ENCODE results near the gene MSH5.

Gene MSH5

DNA sequence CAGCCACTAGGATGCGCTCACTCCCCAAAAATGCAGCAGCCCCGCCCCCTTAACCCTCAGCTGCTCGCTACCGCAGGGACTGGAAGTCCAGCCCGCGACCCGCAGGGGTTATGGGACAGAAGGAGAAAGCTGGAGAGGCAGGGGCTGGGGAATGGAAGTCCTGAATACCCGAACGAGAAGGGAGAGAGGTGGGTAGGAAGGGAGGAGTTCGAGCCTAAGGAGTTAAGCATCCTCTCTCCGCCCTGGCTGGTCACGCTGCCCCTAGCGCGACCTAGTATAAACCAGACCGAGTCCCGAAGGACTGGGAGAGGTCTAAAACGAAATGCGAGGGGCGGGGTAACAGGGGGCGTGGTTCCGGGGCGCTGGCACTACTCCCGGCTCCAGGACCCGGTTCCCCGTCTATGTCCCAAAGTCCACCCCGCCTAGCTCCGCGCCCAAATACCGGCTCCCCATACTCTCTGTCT is 10.3 kb upstream of the MSH5 start:
- peak; percentile 55 to 67 for DNase-seq (ENCODE audit: low read depth in 1 of 2, low spot score in 1 of 2)

DNA sequence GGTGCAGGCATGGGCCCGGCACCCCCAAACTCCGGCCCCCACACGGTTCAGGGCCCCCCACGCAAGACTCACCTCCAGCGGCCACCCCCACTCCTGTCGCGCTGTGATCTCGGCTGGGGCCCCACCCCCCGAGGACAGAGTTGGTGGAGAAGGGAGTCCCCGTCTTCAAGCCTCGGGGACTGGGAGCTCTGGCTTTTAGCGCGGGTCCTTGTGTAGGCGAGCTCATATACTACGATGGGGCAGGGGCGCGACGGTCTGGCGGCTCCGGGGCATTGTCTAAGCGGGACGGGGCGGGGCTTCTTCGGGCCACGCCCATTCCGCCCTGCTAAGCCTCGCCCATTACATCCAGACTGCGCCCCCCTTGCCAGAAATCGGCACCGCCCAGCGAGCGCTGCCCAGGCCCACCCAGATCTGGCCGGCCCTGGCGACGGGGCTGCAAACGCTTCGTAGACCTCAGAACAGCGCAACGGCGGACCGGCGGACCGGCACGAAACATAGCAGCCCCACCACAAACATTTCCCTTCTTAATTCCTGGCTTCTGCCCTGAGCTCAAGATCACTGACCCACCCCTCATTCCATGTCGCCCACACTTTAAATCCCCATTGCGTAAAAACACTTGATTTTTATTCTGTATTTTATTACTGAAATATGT is 9.7 kb upstream of the MSH5 start:
- DNase-seq (ENCODE audit: low read depth in 1 of 2, low spot score in 1 of 2) = peak; percentile 32 to 42

DNA sequence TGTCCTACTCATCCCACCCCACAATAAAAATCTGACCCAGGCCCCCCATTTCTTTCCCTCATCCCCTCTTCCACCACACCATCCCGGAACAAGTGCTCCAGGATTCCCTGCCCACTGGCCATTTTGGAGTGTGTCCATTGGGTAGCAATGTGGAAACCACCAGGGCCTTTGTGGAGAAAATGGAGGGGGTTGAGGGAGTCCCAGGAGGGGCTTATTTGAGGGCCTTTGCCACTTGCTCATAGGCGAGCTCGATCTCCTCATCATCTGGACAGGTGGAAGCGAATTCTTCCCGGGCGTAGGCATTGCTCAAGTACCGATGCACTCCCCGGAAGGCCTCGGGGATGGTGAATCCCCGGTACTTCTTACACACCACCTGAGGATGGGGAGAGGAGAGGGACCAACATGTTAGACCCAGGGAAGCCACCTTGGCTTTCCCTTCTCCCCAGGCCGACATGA is 9.1 kb upstream of the MSH5 start:
- no peak for DNase-seq (ENCODE audit: low read depth in 1 of 2, low spot score in 1 of 2)

DNA sequence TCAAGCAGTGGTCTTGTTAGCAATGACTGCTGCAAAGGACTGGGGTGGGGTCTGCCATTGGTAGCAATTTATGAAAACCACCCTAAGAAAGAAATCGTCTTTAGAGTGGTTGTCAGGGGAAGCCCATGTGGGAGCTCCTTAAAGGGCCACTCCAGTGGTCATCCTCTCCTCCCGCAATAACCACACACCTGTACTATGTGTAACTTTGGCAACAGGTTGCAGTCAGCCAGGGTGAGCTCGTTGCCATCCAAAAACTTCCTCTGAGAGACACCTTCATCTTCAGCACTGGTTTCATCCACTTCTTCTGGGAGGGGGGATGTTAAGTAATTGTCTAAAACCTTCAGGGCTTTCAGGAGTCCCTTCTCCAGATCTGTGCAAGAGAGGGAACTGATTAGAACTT is 7.8 kb upstream of the MSH5 start:
- no peak for DNase-seq (ENCODE audit: low read depth in 1 of 2, low spot score in 1 of 2)

DNA sequence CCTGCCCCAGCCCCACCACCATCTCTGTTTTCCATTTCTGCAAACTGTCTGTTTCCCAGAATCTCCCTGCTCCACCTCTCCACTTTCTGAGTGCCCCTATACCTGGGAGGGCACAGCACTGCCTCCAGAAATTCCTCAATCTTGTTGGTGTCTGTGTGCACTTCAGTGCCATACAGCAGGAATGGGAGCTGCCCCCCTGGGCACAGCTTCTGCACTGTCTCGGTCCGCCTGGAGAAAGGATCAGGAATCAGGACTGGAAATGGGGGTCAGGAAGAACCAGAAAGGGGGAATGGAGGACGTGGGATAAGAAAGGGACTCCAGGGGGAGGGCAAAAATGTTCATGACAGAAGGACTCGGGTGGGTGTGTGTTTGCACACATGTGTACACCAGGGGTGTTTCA is 6.1 kb upstream of the MSH5 start:
- DNase-seq (ENCODE audit: low read depth in 1 of 2, low spot score in 1 of 2) = no peak

DNA sequence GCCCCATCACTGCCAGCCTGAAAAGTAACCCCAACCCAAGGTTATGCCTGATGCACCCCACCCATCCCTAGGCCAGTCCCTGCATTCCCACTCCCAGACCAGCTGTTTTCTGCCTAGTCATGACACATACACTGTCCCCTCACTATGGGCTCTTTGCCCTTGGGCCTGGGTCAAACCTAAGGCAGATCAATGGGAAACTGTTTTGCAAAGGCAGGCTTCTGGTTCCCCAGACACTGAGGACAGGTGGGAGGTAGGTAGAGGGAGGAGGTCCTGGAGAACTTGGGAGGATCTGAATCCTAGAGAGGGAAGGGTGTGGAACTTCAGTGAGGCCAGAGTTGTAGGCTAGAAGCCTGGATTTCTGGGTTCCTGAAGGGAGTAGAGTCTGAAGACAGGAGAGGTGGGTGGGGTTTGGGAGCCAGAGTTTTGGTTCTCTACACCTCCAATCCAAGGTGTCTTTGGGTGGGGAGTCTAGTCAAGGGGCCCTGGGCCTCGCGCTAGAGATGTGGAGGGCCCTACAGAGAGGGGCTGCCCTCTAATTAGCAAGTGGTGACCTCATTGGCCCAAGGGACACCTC is 5.5 kb upstream of the MSH5 start:
- DNase-seq (ENCODE audit: low read depth in 1 of 2, low spot score in 1 of 2) = no peak

DNA sequence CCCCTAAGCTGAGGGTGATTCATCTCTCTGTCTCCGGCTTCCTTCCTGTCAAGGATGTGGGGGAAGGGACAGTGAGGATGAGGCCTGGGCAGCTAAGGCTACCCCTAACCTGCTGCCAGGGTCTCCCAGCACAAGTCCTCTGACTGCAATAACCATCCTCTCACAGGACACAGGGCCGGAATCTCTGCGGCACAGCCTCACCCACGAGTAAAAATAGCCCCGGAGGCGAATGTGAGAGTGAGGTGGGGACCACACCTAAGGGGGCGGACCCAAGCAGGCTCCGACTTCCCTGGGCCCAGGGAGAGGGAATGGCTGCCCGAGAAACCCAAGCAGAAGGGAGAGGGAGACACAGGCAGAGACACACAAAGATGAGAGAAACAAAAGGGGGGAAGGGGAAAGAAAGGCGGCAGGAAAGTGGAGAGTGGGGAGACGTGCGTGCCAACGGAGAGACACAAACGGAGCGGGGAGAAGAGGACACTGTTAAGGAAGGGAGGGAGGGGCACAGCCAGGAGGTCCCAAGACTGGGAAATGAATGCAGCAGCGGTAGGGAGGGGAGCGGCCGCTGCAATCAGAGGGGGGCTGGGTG is 4.9 kb upstream of the MSH5 start:
- peak; percentile 13 to 54 for DNase-seq (ENCODE audit: low read depth in 1 of 2, low spot score in 1 of 2)

DNA sequence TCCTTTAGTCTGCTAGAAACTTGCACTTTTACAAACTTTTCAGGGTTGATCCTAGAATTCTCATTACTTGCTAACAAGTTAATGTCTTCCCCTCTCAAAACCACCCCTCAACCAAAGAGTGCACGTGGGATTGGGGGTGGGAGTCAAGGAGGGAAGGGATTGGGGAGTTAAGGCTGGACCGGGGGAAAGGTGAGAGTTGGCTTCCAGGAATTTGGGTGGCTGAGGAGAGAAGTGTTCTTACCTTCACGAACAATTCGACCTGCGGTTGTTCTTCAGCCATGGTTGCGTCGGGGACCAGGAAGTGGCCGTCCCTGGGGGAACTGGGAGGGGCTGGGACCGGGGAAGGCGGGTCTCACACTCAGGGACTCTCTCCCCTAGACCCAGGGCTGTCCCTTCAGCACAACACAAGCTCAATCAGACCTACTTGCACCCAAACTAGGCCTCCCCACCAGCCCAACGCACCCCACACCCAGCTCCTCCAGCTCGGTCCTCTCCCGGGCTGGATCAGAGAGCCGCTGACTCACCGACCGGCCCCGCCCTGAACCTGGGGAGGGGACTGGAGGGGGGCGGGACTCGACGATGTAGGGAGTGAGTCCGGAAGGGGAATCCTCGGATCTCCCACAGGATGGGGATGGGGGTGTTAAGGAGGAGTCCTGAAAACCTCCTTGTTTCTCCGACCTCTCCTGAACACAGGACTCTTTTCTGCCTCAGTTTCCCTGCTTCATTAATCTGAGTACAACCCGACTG is 3.6 kb upstream of the MSH5 start, which contains the start of gene CLIC1:
Gene CLIC1, minus strand, starts transcription at position 510 of the 747 bp plus-strand sequence. Its CDS starts 230 bp downstream, at position 280.
- peak; percentile 56 to 73 for DNase-seq (ENCODE audit: low read depth in 1 of 2, low spot score in 1 of 2)

DNA sequence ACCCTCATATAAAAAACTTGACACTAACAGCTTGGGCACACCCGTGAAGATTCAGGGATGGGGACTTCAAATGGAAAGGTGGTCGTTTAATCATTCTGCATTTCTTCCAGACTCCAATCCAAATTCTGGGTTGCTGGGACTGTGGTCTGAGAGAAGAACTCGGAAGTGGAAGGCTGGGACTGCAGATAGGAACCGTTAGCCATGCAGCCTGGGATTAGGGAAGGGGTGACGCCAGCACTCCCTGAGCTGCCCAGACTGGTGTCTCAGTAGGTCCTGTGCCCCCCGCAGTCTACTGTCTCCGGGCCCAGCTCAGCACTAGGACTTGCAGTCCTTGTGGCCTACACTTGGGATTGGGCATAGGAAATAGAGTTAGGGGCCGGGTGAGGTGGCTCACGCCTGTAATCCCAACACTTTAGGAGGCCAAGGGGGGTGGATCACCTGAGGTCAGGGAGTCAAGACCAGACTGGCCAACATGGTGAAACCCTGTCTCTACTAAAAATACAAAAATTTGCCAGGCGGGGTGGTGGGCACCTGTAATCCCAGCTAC is 3.0 kb upstream of the MSH5 start:
- no peak for DNase-seq (ENCODE audit: low read depth in 1 of 2, low spot score in 1 of 2)

DNA sequence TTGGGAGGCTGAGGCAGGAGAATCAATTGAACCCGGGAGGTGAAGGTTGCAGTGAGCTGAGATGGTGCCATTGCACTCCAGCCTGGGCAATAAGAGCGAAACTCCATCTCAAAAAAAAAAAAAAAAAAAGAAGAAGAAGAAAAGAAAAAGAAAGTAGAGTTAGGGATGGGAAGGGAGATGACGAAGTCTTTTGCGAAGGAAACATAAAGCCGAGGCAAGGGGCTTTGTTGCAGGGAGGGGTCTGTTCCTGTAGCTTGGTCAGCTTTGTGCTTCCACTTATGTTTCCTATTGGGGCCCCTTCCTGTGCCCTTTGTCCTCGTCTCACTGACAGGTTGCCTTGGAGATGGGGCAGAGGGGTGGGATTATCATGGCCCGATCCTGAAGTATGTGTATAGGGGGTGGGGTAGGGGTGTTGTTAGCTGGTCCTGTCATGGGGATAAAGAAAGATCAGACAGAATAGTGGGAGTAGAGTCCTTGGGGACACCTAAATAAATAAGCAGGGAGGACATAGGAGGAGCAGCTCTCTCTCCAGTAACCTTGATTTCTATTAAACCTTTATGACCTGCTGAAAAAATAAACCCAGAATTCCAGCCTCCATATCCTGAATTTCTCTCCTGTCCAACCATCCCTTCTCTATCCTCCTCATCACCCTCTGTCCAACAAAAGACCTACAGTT is 2.4 kb upstream of the MSH5 start:
- no peak for DNase-seq (ENCODE audit: low read depth in 1 of 2, low spot score in 1 of 2)

DNA sequence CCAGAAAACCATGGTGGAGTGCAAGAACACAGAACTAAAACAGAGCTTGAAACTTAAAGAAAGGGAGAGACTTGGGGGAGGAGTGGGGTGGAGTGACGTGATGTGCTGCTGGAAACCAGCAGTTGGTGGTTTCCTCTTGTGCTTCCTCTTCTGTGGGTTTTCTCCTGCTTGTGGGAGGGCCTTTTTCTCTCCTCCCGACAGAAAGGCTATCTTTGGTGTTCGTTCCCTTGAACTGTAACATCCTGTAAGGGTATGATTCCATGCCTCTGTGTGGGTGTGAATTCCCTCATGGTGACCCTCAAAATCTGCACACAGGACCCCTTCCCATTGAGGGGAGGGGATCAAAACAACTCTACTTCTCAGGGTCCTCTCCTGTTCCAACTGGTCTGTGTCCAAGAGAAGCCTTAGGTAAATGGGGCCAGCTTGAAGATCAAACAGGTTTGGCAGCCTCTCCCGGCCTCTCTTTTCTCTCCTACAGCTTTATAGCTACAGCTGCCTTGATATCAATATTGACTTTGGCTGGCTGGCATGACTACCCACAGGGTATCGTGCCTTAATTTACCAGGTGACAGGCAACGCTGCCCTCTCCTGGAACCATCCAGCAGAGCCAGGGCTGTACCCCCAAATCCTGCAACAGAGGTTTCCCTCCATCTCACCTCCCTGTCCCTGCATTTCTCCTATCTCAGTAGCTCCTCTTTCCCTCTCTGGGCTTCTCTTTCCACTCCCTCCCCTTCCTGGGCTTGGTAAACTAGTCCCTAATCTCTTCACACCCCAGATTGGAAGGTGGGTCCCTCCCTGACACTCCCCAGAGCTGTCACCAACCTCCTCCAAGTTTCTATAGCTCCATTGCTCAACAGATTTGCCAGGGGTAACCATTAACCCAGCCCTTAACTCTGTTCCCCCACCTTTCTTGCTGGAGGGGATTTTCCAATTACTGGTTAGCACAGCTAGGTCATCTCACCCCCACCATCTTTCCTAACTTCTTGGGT is 1.5 kb upstream of the MSH5 start:
- DNase-seq (ENCODE audit: low read depth in 1 of 2, low spot score in 1 of 2) = peak in 1 of 2 donors; percentile 51

DNA sequence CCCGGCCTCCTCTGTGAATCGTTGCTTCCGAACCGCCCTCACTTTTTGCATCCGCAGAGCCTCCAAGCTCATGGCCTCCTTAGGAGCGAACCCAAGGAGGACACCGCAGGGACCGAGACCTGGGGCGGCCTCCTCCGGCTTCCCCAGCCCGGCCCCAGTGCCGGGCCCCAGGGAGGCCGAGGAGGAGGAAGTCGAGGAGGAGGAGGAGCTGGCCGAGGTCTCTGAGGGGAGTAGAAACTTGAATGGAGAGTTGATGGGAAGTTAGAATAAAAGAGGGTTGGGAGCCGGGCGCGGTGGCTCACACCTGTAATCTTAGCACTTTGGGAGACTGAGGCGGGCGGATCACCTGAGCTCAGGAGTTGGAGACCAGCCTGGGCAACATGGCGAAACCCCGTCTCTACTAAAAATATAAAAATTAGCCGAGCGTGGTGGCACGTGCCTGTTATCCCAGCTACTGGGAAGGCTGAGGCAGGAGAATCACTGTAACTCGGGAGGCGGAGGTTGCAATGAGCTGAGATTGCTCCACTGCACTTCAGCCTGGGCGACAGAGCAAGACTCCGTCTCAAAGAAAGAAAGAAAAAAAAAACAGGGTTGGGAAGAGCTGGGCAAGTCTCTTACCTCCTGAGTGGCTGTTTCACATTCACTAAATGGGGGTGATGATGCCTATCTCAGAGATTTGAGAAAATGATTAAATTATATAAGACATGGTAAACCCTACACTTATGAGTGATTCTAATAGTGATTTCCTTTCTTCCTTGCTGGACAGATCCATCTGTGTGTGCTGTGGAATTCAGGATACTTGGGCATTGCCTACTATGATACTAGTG is 805 bp downstream of the MSH5 start:
- no peak for DNase-seq (ENCODE audit: low read depth in 1 of 2, low spot score in 1 of 2)

DNA sequence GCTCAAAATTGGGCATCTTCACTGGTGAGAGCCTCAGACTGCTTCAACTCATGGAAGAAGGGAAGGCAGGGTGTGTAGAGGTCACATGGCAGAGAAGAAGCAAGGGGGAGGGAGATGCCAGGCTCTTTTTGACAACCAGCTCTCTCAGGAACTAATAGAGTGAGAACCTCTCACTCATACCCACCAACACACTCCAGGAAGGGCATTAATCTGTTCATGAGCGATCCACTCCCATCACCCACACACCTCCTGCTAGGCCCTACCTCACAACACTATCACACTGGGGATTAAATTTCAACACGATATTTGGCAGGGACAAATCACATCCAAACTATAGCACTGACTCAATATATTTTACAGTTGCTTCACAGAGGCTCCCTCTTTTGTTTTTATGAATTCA is 2.0 kb downstream of the MSH5 start:
- no peak for DNase-seq (ENCODE audit: low read depth in 1 of 2, low spot score in 1 of 2)

DNA sequence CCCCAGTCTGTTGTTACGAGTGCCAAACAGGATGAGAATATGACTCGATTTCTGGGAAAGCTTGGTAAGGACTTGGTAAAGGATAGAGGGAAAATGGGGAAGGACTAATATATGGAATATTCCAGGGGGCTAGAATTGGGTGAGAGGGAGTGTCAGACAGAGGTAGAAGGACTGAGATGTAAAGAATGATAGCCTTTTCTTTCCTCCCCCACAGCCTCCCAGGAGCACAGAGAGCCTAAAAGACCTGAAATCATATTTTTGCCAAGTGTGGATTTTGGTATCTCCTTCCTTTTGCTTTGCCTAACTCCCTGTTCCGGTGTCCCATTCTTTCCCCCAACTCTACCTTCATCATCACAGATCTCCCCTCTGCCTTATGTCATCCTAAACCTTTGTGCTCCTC is 3.1 kb downstream of the MSH5 start:
- DNase-seq (ENCODE audit: low read depth in 1 of 2, low spot score in 1 of 2) = no peak

DNA sequence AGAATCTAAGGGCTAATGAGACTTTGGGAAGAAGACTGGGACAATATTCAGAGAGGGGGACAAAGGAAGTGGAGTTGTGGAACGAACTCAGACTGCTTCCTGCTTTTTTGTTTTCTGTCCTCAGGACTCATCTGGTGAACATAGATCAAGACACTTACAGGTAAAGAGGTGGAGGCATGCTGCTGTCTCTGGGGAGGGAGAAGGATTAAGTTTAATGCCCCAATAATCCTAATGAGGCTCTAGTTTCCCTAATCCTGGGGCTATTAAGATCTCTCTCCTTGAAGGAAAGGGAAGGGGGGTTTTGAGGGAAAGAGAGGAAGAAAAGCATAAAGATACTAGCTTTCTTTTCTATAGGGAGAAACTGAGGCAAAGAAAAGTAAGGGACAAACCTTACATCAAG is 4.6 kb downstream of the MSH5 start:
- no peak for DNase-seq (ENCODE audit: low read depth in 1 of 2, low spot score in 1 of 2)

DNA sequence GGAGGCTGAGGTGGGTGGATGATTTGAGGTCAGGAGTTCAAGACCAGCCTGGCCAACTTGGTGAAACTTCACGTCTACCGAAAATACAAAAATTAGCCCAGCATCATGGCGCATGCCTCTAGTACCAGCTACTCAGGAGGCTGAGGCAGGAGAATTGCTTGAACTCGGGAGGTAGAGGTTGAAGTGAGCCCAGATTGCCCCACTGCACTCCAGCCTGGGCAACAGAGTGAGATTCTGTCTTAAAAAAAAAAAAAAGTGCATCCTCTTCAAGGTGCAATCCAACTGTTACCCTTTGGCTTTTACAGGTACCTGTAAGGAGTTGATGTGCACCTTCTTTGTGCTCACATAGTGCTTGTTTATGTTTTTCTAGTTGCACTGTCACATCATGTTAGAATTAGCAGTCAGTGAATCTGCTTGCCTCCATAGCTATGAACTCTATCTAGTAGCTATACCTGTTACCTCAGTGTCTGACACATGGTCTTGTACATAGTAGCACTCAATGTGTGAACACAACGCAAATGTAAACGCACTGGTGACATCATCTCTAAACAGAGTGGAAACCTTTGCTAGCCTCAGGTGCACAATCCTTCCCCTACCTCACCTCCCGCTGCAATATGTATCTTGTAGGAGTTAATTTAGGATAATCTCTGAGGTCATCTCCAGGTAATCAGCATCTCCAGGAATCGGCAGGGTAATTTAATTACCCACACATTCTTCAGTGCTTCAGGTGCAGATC is 9.7 kb downstream of the MSH5 start:
- no peak for DNase-seq (ENCODE audit: low read depth in 1 of 2, low spot score in 1 of 2)

DNA sequence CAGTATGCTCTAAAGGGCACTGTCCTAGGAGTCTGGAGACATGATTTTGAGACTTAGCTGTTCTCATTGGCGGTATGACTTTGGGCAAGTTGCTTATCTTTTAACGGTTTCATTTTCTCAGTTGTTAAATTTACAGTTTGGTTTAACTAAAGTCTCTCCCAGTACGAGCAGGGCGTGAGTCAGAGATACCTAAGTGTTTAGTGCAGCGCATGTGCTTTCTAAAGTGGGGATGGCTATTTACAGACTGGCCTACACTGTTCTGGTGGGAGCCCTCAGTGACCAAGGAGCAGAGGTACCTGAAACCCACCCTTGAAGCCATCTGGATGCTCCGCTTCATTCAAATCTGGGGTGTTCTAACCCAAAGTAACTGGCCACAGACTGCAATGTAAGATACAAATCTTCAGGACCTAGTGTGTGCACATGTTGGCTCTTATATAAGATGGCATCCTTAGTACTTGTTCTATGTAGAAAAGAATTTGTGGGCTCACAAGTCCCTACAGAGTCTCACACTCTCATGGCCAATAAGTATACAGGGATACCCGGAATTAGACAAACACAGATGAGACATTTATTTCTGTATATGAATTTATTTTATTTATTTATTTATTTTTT is 10.7 kb downstream of the MSH5 start:
- no peak for DNase-seq (ENCODE audit: low read depth in 1 of 2, low spot score in 1 of 2)
